ENCODE data around the gene ATP7B.

ATP7B gene

GRCh38 chr13:51998723-51999509 lies 12.3 kb downstream of the ATP7B start:
- no peak for ATAC-seq (ENCODE audit: low read depth)
- H3K27me3 ChIP-seq (ENCODE audit: insufficient read depth, poor library complexity, severe bottlenecking) = no peaks in the 10 kb centered on the region

DNA sequence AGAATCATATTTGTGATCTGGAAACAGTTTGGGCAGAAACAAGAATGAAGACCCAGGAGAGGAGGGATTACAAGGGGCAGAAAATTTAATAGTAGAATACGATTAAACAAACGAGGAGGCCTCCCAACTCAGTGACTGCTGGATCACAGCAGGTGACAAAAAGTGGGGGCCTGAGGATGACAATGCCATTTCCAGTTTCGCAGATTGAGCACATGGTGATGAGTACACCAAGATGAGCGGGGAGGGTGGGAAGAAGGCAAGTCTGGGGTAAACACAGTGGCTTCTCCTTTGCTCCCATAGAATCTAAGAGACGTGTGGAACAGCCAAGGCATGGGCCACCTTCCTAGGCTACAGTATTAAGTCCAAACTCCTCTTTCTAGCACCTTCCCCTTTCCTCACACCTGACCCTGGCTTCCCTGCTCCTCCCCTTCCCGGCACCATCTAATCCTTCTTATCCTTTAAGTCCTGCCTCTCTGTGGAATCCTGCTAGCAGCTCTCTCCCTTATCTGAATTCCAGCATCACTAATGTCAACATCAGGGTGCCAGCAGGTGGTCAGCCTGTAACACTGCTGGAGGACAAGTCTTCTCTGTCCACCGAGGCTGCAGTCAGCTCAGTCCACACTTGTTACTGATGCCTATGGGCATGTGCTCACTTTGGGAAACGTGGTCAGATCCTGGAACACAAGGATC lies 13.5 kb downstream of the ATP7B start:
- Histone ChIP-seq H3K27ac (ENCODE audit: poor library complexity, severe bottlenecking) (no peak overlapping the region), H3K4me1 (ENCODE audit: insufficient read depth, poor library complexity, severe bottlenecking) (no peaks in the 10 kb centered on the region)

More at GRCh38 chr13:51998723-51999509, 12.3 kb downstream of the ATP7B start:
- no peaks in the 10 kb centered on the region for H3K36me3 ChIP-seq (ENCODE audit: low read depth)
- H3K9me3 ChIP-seq (ENCODE audit: severe bottlenecking) = no peaks in the 10 kb centered on the region
- no peak for DNase-seq (ENCODE audit: low spot score)
- H3K4me3 ChIP-seq (ENCODE audit: severe bottlenecking) = no peak overlapping the region
- no peaks in the 10 kb centered on the region for H3K4me1 ChIP-seq (ENCODE audit: insufficient read depth, poor library complexity, severe bottlenecking)
- no peak overlapping the region for H3K27ac ChIP-seq (ENCODE audit: poor library complexity, severe bottlenecking)
- TF ChIP-seq, protein P1, sequence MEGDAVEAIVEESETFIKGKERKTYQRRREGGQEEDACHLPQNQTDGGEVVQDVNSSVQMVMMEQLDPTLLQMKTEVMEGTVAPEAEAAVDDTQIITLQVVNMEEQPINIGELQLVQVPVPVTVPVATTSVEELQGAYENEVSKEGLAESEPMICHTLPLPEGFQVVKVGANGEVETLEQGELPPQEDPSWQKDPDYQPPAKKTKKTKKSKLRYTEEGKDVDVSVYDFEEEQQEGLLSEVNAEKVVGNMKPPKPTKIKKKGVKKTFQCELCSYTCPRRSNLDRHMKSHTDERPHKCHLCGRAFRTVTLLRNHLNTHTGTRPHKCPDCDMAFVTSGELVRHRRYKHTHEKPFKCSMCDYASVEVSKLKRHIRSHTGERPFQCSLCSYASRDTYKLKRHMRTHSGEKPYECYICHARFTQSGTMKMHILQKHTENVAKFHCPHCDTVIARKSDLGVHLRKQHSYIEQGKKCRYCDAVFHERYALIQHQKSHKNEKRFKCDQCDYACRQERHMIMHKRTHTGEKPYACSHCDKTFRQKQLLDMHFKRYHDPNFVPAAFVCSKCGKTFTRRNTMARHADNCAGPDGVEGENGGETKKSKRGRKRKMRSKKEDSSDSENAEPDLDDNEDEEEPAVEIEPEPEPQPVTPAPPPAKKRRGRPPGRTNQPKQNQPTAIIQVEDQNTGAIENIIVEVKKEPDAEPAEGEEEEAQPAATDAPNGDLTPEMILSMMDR (IDR thresholded peaks at IDR 0.05; ENCODE audit: poor library complexity, severe bottlenecking) = no peak

DNA sequence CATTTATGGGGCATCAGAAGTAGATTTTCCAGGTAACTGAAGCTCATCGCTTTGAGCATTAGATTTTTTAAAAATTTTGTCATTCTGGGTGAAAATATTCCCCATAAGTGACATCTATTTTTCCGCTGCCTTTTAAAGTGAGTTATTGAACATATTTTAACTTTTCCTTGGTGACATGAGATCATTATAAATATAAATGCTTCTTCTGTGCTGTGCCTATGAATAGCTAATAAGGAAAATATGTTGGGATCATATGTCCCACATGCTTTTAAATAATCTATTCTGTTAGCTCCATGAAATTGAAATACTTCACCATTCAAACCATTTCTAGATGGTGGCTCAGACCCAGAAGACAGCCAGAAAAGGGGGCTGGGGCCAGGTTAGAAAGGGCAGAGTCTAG lies 14.1 kb downstream of the ATP7B start:
- no peaks in the 10 kb centered on the region for H3K27me3 ChIP-seq (ENCODE audit: insufficient read depth, poor library complexity, severe bottlenecking)
- no peak for DNase-seq (ENCODE audit: low spot score)
- H3K27ac ChIP-seq (ENCODE audit: poor library complexity, severe bottlenecking) = no peak overlapping the region
- no peaks in the 10 kb centered on the region for H3K4me1 ChIP-seq (ENCODE audit: insufficient read depth, poor library complexity, severe bottlenecking)
- H3K36me3 ChIP-seq (ENCODE audit: low read depth) = no peaks in the 10 kb centered on the region
- H3K4me3 ChIP-seq (ENCODE audit: severe bottlenecking) = no peak overlapping the region
- TF ChIP-seq, protein P1 (IDR thresholded peaks at IDR 0.05; ENCODE audit: poor library complexity, severe bottlenecking) = no peak
- H3K9me3 ChIP-seq (ENCODE audit: severe bottlenecking) = no peaks in the 10 kb centered on the region
- no peak for ATAC-seq (ENCODE audit: low read depth)

More for the DNA sequence above, 13.5 kb downstream of the ATP7B start:
- Histone ChIP-seq H3K27me3 (ENCODE audit: insufficient read depth, poor library complexity, severe bottlenecking) (no peaks in the 10 kb centered on the region), H3K4me3 (ENCODE audit: severe bottlenecking) (no peak overlapping the region), H3K36me3 (ENCODE audit: low read depth) (no peaks in the 10 kb centered on the region), H3K9me3 (ENCODE audit: severe bottlenecking) (no peaks in the 10 kb centered on the region)
- TF ChIP-seq, protein P1 (IDR thresholded peaks at IDR 0.05; ENCODE audit: poor library complexity, severe bottlenecking) = no peak
- no peak for DNase-seq (ENCODE audit: low spot score)
- ATAC-seq (ENCODE audit: low read depth) = no peak

DNA sequence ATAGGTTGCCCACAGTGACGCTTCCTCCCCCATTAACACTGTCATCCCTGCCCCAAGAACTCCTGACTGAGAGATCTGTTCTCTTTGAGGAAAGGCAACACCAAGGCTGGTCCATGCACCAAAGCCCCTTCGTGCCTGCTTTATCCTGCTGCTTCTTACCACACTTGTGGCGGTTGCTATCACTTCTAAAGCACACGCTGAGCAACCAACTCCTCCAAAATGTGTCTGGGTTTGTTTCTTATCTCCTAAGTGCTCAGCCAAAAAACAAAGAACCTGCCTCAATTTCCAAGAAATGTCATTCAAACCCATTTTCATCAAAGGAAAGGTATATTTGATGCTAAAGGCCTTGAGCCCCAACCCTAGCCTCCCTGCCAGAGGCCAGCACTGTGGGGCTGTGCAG lies 14.6 kb downstream of the ATP7B start:
- Histone ChIP-seq H3K4me3 (ENCODE audit: severe bottlenecking) (no peak overlapping the region), H3K27me3 (ENCODE audit: insufficient read depth, poor library complexity, severe bottlenecking) (no peaks in the 10 kb centered on the region), H3K36me3 (ENCODE audit: low read depth) (no peaks in the 10 kb centered on the region), H3K27ac (ENCODE audit: poor library complexity, severe bottlenecking) (no peak overlapping the region), H3K4me1 (ENCODE audit: insufficient read depth, poor library complexity, severe bottlenecking) (no peaks in the 10 kb centered on the region), H3K9me3 (ENCODE audit: severe bottlenecking) (no peaks in the 10 kb centered on the region)
- TF ChIP-seq, protein P1 (IDR thresholded peaks at IDR 0.05; ENCODE audit: poor library complexity, severe bottlenecking) = no peak
- no peak for DNase-seq (ENCODE audit: low spot score)
- no peak for ATAC-seq (ENCODE audit: low read depth)
